ENCODE results near the gene GAS1.

The GAS1 gene

GRCh38 chr9:86947146-86948073 lies at the start of gene GAS1:
Gene GAS1 (minus strand): TSS chr9:86947506. CDS start chr9:86946779, 727 bp downstream.
- DNase-seq: peak; percentile 66

GRCh38 chr9:86994231-86994630 lies 46.9 kb upstream of the GAS1 start:
- DNase-seq: no peak

DNA sequence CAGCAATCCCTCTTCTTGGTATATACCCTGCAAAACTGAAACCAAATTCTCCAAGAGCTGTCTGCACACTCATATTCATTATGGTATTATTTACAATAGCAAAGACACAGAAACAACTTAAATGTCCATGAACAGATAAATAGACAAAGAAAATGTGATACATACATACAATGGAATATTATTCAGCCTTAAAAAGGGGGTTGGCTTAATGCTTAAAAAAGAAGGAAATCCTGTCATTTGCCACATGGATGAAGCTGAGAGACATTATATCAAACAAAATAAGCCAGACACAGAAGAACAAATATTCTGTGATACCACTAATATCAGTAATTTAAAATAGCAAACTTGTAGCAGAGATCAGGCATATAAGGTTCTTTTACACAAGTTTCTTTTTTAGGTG lies 46.5 kb upstream of the GAS1 start:
- no peak for DNase-seq

DNA sequence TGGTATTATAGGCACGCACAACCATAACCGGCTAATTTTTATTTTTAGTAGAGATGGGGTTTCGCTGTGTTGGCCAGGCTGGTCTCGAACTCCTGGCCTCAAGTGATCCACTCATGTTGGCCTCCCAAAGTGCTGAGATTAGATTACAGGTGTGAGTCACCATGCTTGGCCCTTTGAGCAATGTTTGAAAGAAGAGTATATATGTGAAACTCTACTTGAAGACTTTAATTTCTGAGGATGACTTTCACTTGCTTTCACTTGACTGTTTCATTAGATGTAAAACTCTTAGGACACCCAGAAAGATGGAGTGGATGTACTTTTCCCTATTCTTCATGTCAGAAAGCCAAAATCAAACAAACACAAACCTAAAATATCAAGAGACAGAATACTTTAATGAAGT lies 43.8 kb upstream of the GAS1 start:
- no peak for DNase-seq

DNA sequence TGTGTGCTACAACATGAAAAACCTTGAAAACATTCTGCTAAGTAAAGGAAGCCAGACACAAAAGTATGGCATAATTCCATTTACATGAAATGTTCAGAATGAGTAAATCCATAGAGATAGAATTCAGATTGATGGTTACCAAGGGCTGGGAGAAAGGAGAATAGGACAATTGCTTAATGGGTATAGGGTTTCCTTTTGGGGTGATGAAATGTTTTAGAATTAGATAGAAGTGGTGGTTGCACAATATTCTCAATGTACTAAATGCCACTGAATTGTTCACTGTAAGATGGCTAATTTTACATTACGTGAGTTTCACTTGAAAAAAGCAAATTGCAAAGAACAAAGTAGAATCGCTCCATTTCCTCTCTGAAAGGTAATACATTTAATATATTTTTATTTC lies 43.0 kb upstream of the GAS1 start:
- DNase-seq: no peak

DNA sequence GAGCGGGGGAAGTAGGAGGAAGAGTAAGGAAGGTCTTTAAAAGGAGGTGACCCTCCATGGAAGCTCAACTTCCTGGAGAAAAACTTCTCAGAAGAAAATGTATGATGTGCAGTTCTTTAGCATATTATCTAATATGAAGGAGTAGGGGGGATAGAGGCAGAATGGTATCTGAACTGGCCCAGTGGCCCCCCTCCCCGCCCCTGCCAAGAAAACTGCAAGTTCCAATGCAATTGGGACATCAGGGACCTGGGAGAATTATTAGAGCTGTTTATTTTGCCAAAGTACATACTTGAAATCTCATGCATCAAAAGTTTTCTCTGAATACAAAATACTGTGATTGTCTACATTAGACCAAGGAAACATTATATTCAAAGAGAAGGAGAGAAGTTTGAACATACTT lies 40.6 kb upstream of the GAS1 start:
- DNase-seq: no peak

DNA sequence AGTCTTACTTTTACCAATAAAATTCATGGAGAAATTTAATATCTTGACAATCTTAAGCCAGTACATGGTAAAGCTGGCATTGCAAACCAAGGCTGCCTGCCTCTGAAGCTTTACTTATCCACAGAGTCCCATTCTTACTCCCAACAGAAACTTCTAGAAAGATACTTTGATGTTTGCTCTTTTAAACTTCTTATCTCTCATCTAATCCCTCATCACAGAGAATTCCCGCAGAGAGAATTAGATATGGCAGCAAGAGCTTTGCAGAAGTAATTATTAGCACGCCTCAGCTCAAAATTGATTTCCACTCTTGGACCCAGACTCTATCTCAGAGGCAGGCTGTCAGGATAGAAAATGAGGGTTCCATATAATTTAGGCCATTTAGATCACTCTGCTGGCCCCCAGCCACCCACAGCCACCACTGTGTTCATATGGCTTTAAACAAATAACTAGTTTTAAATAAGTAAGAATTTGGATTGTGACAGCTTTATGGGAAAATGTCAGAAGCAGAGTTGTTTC lies 37.9 kb upstream of the GAS1 start:
- no peak for DNase-seq

DNA sequence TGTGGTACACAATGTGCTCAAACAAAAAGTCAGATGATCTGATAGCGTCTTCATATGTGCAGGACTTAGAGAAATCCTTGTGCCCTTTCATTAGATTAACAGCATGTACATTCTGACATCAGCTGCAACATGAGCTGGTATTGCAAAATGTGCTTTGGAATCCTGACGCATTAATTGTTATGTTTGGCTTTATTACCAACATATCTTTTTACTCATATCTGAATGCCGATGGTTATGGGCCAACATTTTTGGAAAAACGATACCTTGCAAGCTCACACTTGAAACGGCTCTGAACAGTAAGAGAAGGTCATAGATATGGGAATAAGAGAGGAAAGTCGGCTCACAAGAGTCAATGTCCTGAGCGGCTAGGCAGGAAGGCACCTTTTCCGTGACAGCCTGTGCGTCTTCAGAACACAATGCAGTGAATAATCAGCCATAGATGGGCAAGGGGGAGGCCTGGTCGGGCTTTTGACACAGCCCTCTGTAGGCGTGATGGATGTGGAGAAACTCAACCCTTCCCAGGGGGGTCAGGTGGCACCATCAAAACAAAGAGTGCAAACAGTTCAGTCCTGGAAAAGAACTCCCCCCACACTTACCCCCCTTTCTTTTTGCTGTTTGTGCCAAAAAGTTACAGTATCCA lies 36.4 kb upstream of the GAS1 start:
- DNase-seq: no peak

DNA sequence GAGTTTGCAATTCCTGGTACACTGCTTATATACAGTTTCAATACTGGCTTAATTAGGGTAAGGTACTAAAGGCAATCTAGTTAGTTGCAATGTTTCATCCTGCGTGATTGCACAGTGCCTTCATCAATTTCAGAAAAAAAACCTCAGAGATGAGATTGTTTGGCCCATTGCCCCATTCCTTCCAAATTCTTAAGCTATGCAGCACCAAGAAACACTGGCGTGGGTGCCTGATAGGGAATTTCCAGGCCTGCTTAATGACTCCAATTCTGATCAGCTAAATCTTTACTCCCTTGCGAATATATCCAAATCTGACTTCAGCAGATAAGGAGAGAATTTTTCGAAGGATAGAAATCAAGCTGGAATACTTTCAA lies 35.9 kb upstream of the GAS1 start:
- no peak for DNase-seq

- DNase-seq: no peak
These were observed 33.5 kb upstream of the GAS1 start for GRCh38 chr9:86980802-86981201.

GRCh38 chr9:86979657-86980056 lies 32.4 kb upstream of the GAS1 start:
- no peak for DNase-seq

GRCh38 chr9:86978922-86979474 lies 31.7 kb upstream of the GAS1 start:
- no peak for DNase-seq

DNA sequence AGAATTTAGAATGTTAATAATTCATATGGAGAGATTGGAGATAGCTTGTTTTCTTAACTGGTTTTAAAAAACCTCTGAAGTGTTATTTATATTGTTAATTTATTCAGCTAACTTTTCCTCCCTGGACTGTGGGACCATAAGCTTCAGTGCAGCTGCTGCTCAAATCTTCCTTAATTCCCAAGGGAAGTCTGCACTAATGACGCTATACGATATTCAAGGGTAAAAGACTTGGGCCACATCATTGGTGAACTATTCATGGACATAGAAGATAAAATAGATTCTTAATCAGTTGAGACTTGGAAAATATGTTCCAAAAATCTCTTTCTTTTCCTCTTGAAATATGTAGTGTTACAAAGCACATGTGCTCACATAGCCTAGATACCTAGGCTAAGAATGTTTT lies 31.1 kb upstream of the GAS1 start:
- no peak for DNase-seq

DNA sequence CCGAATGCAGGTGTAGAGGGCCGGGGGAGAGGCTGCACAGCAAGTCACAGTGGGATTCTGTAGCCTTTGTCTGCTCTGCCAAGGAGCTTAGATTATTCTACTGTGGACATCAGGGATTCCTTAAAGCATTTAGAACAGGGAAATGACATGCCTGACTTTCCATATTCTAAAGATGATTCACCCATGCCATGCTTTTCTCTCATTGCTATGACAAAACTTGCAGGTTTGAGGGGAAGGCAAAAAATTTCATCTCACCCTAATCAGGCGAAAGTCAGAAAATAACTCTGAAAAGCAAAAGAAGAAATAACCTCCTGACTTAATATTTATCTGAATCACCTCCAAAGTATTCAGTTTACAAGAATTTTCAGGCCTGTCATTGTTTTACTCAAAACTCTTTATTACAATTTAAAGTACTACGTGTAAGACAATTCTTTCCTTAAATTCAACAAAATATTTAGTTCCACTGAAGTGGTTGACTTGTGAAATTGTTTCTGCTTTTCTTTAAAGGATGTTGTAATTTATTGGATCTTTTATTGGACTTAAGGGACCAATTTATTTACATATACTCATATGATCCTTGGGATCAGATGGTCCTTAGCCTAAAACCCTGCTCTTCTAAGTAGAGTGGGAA lies 30.0 kb upstream of the GAS1 start:
- no peak for DNase-seq

GRCh38 chr9:86975606-86976005 lies 28.3 kb upstream of the GAS1 start:
- DNase-seq: no peak

DNA sequence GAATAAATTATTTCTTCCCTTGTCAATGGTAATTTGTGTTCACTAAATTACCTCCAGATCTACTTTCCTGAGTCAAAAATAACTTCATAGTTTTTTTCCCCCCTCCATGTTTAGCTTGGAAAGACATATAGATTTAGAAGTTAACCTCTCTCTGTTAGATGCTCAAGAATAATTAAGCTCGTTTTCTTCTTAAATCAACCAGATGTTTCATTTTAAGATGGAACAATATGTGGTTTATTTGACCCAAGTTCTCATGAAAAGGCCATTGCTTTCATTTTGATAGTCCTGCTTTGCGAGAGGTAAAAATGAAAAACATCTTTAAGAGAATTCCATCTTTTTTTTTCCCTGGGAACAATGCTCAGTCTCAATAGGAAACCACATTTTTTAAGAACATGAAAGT lies 27.7 kb upstream of the GAS1 start:
- DNase-seq: no peak

DNA sequence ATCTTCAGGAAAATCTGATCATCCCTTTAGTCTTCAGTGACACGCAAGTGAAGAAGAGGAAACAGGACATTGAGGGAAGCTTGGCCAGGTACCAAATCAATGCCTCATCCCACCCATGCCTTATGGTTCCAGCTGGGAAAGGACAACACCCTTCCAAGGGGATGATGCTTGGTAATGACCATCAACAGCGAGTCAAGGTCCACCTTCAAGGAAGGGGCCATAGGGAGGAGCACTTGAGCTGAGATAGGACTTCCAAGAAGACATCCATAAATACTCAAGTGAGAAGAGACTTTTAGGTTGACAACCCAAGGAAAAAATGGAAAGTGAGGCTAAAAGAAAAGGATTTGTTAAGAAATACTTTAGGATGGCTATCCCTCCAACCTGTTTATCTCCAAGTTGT lies 27.1 kb upstream of the GAS1 start:
- no peak for DNase-seq

DNA sequence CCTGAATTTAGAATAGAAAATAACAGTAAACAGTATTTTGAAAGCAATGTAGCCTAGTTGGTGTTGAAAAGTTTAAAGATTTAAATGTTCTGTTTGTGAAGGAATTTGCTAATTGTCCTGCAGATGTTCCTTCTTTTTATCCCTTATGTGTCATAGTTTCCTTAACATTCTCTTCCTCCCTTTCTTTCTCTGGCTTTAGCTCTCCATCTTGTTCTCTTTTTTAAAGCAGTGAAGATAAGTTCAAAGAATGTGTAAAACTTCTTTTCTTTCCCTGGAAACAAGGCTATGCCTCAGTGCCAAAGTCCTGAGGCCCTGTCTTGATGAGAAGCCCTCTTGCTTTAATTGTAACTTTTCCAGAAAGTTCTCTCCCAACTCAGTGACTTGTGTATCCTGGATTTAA lies 24.4 kb upstream of the GAS1 start:
- DNase-seq: no peak

GRCh38 chr9:86968258-86968920 lies 21.1 kb upstream of the GAS1 start:
- DNase-seq: no peak

DNA sequence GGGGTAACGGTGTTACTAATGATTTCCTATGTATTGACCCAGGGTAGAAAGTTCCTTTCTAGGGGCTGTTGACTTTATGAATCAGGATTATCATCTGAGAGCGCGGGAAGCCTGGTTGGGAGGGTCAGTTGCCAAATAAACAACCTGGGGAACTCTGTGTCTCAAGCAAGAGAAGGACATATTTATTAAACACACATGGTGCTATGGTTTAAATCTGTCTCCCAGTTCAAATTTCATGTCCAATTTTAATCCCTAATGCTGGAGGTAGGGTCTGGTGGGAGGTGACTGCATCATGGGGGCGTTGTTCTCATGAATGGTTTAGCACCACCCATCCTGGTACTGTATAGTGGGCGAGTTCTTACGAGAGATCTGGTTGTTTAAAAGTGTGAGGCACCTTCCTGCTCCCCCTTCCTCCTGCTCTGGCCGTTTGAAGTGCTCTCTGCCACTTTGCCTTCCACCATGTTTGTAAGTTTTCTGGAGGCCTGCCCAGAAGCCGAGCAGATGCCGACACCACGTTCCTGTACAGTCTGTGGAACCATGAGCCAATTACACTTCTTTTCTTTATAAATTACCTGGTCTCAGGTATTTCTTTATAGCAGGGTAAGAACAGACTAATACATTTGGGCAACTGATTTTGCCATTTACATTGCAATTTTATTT lies 19.7 kb upstream of the GAS1 start:
- DNase-seq: no peak

- DNase-seq: no peak
These were observed 18.5 kb upstream of the GAS1 start for GRCh38 chr9:86965636-86966395.

DNA sequence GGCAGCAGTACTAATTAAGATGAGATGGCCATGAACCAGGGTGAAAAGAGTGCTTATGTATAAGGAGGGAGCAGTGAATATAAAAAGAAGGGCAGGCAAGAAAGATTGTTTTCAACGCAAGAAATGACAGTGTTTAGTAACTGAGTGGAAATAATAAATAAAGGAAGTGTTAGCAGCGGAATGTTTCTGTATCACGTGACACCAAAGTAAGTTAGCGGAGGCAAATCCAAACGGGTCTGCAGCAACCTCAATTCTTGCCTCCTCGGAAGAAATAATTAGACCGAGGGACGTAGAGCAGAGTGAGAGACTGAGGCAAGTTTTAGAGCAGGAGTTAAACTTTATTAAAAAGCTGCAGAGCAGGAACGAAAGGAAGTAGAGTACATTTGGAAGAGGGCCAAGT lies 15.4 kb upstream of the GAS1 start:
- no peak for DNase-seq

Measured in CD4-positive, alpha-beta T cell treated with Interleukin-4 for 4 hours (primary cell).